MM.1S (cell line): ENCODE measurements around the gene TWF1.
"Not testable (repeated sequence)": the region's sequence is repeated elsewhere in the genome, so short reads cannot be mapped to it uniquely, and the experiment has no call there.

Source experiments
- DNase-seq: peaks from one replicate; pipeline ENCODE4 v3.0.0-alpha.2; 2015
- H2AFZ ChIP-seq: fragments of 300-600 bp; sonication (generic); 2 replicates; pipeline ENCODE4 v1.6.0; 2016; ENCODE audit warnings: antibody characterized with exemption, low read length
- H3F3A ChIP-seq: fragments of 300-600 bp; sonication (generic); 2 replicates; pipeline ENCODE4 v1.6.1; 2016; ENCODE audit warnings: mild to moderate bottlenecking, antibody characterized with exemption, low read length, moderate library complexity, mixed read lengths; ENCODE audit not compliant: insufficient read depth
- H3K27ac ChIP-seq: fragments of 300-600 bp; sonication (generic); 2 replicates; pipeline ENCODE4 v1.5.1; 2016; ENCODE audit warnings: mild to moderate bottlenecking, low read length
- H3K27me3 ChIP-seq: fragments of 300-600 bp; sonication (generic); replicated peaks from 2 replicates; pipeline ENCODE4 v1.6.0; 2016; ENCODE audit warnings: low read length; ENCODE audit not compliant: insufficient read depth
- H3K36me3 ChIP-seq: fragments of 300-600 bp; sonication (generic); replicated peaks from 2 replicates; pipeline ENCODE4 v1.6.1; 2016; ENCODE audit warnings: mild to moderate bottlenecking, low read length, mixed read lengths; ENCODE audit not compliant: insufficient read depth
- H3K4me1 ChIP-seq: fragments of 300-600 bp; sonication (generic); 2 replicates; pipeline ENCODE4 v1.6.1; 2016; ENCODE audit warnings: low read length, mixed read lengths
- H3K4me2 ChIP-seq: fragments of 300-600 bp; sonication (generic); 2 replicates; pipeline ENCODE4 v1.6.0; 2016; ENCODE audit warnings: low read depth, low read length
- H3K4me3 ChIP-seq: fragments of 300-600 bp; sonication (generic); 2 replicates; pipeline ENCODE4 v1.5.1; 2016; ENCODE audit warnings: low read length, mixed read lengths
- H3K79me2 ChIP-seq: fragments of 300-600 bp; sonication (generic); 2 replicates; pipeline ENCODE4 v1.6.1; 2016; ENCODE audit warnings: mixed run types, low read length, mixed read lengths
- H3K9ac ChIP-seq: fragments of 300-600 bp; sonication (generic); 2 replicates; pipeline ENCODE4 v1.6.1; 2016; ENCODE audit warnings: low read length, mixed read lengths
- H3K9me2 ChIP-seq: fragments of 300-600 bp; sonication (generic); replicated peaks from 2 replicates; pipeline ENCODE4 v1.6.1; 2016; ENCODE audit warnings: mild to moderate bottlenecking, low read length, mixed read lengths; ENCODE audit not compliant: insufficient read depth
- H3K9me3 ChIP-seq: fragments of 300-600 bp; sonication (generic); replicated peaks from 2 replicates; pipeline ENCODE4 v1.6.1; 2016; ENCODE audit warnings: mild to moderate bottlenecking, low read length, mixed read lengths; ENCODE audit not compliant: insufficient read depth
- H4K20me1 ChIP-seq: fragments of 300-600 bp; sonication (generic); 2 replicates; pipeline ENCODE4 v1.6.1; 2016; ENCODE audit warnings: mild to moderate bottlenecking, low read length, moderate library complexity, mixed read lengths; ENCODE audit not compliant: insufficient read depth
- CTCF ChIP-seq: fragments of 300-600 bp; sonication (generic); IDR thresholded peaks from 2 replicates; pipeline ENCODE4 v1.5.1; 2016; ENCODE audit warnings: antibody characterized with exemption, low read length, mixed read lengths
- EZH2 ChIP-seq: fragments of 300-600 bp; sonication (generic); optimal IDR thresholded peaks from 2 replicates; pipeline ENCODE3; 2017; ENCODE audit warnings: low read depth, mild to moderate bottlenecking, antibody characterized with exemption, low read length, mixed read lengths
- EZH2phosphoT487 ChIP-seq: fragments of 300-600 bp; sonication (generic); IDR thresholded peaks from 2 replicates; pipeline ENCODE4 v1.6.1; 2018; ENCODE audit warnings: antibody characterized with exemption, low read length

The TWF1 gene

GRCh38 chr12:43848226-43848507 is 42.0 kb upstream of the TWF1 start:
- H3F3A ChIP-seq: no peaks in the 10 kb centered on the region
- DNase-seq: no peak
- H3K9me2 ChIP-seq: no peaks in the 10 kb centered on the region
- TF ChIP-seq CTCF: no peak
- no peak for TF ChIP-seq EZH2phosphoT487
- TF ChIP-seq EZH2: no peak
- H4K20me1 ChIP-seq: no peaks in the 10 kb centered on the region
- H3K27me3 ChIP-seq: no peaks in the 10 kb centered on the region
- H3K4me3 ChIP-seq: no peak overlapping the region
- H3K9me3 ChIP-seq: no peaks in the 10 kb centered on the region
- H3K4me1 ChIP-seq: no peaks in the 10 kb centered on the region
- no peak overlapping the region for H3K27ac ChIP-seq
- no peaks in the 10 kb centered on the region for H3K79me2 ChIP-seq
- H3K36me3 ChIP-seq: no peaks in the 10 kb centered on the region
- no peak overlapping the region for H2AFZ ChIP-seq
- no peak overlapping the region for H3K4me2 ChIP-seq
- H3K9ac ChIP-seq: no peak overlapping the region

GRCh38 chr12:43847425-43848225 is 41.5 kb upstream of the TWF1 start:
- not testable (repeated sequence) for H2AFZ ChIP-seq, H3K27ac ChIP-seq, H3F3A ChIP-seq, H3K27me3 ChIP-seq, H3K36me3 ChIP-seq, H4K20me1 ChIP-seq, DNase-seq, H3K4me1 ChIP-seq, H3K9me2 ChIP-seq, H3K4me3 ChIP-seq, H3K4me2 ChIP-seq, H3K9me3 ChIP-seq, H3K9ac ChIP-seq, H3K79me2 ChIP-seq

GRCh38 chr12:43842259-43842658 is 36.1 kb upstream of the TWF1 start:
- H3K4me2 ChIP-seq: no peak overlapping the region
- H4K20me1 ChIP-seq: no peaks in the 10 kb centered on the region
- no peaks in the 10 kb centered on the region for H3K4me1 ChIP-seq
- no peaks in the 10 kb centered on the region for H3K79me2 ChIP-seq
- no peak overlapping the region for H3K27ac ChIP-seq
- no peaks in the 10 kb centered on the region for H3K9me2 ChIP-seq
- H3K27me3 ChIP-seq: no peaks in the 10 kb centered on the region
- H3K9me3 ChIP-seq: no peaks in the 10 kb centered on the region
- no peaks in the 10 kb centered on the region for H3F3A ChIP-seq
- H2AFZ ChIP-seq: no peak overlapping the region
- TF ChIP-seq CTCF (no peak), EZH2phosphoT487 (no peak), EZH2 (no peak)
- DNase-seq: no peak
- H3K36me3 ChIP-seq: no peaks in the 10 kb centered on the region
- no peak overlapping the region for H3K9ac ChIP-seq
- H3K4me3 ChIP-seq: no peak overlapping the region

DNA sequence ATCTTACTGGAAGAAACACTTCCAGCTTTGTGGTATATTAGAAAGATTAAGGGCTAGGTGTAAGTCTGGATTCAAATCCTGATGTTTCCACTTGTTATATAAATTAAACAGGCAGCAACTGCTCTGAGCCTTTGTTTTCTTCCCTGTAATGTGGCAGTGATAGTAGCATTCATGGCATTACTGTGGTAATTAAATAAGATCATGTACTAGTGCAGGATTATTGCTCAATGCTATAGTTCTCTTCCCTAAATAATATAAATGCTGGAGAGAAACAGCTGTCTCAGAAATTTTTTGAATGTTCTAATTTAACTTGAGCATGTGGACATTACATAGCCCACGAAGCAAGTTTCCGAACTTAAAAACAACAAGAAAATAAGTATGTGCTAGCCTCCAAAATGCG is 35.1 kb upstream of the TWF1 start:
- Histone ChIP-seq H3K9ac (no peak overlapping the region), H3K9me2 (no peaks in the 10 kb centered on the region), H3F3A (no peaks in the 10 kb centered on the region; the same call in 1 of the 2 replicates), H2AFZ (no peak overlapping the region), H4K20me1 (no peaks in the 10 kb centered on the region), H3K9me3 (no peaks in the 10 kb centered on the region), H3K4me3 (no peak overlapping the region), H3K27ac (no peak overlapping the region), H3K4me1 (no peaks in the 10 kb centered on the region), H3K27me3 (no peaks in the 10 kb centered on the region), H3K4me2 (no peak overlapping the region), H3K36me3 (no peaks in the 10 kb centered on the region), H3K79me2 (peaks cover 7% of the 10 kb centered on the region; the same call in 1 of the 2 replicates)
- TF ChIP-seq CTCF: no peak
- no peak for TF ChIP-seq EZH2phosphoT487
- TF ChIP-seq EZH2: no peak
- DNase-seq: no peak
